ENCODE measurements around the gene ZNF529. TPM values are rescaled to one million over a fixed set of nuclear protein-coding genes. Genes with fewer than 3 reads are reported as not detected.

Gene ZNF529
- total and polyA plus RNA-seq, 10 of the 15 experiments (the other 5 are each of a cell fraction or from before 2014, with no cell fraction given) = 1.8 to 12.5 (median 4.5) TPM

DNA sequence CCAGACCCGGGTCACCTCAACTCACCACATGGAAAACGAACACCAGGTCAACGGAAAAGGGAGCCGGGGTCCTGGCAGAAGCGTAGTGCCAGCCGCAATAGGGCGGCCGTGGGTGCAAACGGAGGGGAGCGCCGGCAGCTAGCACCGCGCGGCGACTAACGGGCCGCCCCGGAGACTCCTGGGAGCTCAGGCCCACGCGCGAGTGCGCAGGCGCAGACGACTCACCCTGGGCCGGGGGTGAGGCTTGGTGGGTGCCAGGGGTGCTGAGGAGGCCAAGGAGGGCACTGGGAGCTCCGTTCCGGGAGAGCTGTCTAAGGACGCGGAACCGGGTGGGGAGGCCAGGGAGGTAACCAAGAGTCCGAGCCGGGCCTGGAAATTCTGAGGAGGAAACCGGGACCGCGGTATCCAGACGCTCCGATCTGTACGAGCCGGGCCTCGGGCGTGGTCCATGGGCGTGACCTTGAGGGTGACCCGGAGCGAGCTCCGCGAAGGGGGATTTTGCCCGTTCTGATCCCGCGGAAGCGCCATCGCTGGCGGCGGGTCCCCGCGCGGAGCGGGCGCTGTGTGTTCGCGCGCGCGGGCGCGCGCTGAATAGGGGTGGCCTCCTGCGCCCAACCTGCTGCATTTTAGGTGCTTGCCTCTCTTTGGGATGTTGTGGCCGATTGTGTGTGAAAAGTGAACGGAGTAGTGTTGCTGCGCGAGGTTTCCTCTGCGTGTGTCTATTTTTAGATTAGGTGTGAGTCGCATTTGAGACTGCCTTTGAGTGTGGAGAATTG is 32.2 kb upstream of the ZNF529 start, which contains the start of gene ZNF382 (continued):
- TF ChIP-seq, protein P1, sequence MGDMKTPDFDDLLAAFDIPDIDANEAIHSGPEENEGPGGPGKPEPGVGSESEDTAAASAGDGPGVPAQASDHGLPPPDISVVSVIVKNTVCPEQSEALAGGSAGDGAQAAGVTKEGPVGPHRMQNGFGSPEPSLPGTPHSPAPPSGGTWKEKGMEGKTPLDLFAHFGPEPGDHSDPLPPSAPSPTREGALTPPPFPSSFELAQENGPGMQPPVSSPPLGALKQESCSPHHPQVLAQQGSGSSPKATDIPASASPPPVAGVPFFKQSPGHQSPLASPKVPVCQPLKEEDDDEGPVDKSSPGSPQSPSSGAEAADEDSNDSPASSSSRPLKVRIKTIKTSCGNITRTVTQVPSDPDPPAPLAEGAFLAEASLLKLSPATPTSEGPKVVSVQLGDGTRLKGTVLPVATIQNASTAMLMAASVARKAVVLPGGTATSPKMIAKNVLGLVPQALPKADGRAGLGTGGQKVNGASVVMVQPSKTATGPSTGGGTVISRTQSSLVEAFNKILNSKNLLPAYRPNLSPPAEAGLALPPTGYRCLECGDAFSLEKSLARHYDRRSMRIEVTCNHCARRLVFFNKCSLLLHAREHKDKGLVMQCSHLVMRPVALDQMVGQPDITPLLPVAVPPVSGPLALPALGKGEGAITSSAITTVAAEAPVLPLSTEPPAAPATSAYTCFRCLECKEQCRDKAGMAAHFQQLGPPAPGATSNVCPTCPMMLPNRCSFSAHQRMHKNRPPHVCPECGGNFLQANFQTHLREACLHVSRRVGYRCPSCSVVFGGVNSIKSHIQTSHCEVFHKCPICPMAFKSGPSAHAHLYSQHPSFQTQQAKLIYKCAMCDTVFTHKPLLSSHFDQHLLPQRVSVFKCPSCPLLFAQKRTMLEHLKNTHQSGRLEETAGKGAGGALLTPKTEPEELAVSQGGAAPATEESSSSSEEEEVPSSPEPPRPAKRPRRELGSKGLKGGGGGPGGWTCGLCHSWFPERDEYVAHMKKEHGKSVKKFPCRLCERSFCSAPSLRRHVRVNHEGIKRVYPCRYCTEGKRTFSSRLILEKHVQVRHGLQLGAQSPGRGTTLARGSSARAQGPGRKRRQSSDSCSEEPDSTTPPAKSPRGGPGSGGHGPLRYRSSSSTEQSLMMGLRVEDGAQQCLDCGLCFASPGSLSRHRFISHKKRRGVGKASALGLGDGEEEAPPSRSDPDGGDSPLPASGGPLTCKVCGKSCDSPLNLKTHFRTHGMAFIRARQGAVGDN (IDR thresholded peaks at IDR 0.05) = peak; percentile 65; the same call in 1 of the 2 replicates
- TF ChIP-seq, protein P2, sequence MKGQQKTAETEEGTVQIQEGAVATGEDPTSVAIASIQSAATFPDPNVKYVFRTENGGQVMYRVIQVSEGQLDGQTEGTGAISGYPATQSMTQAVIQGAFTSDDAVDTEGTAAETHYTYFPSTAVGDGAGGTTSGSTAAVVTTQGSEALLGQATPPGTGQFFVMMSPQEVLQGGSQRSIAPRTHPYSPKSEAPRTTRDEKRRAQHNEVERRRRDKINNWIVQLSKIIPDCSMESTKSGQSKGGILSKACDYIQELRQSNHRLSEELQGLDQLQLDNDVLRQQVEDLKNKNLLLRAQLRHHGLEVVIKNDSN (IDR thresholded peaks at IDR 0.05; ENCODE audit: borderline replicate concordance, extremely low read length, insufficient read depth, low read depth, low read length) = no peak
- no peak for TF ChIP-seq NFXL1 (IDR thresholded peaks at IDR 0.05; ENCODE audit: borderline replicate concordance)
- TF ChIP-seq RBBP5 (conservative IDR thresholded peaks at IDR 0.05) = 0 out of 2 replicates have a peak, but pooled peaks have one; percentile 21
- TF ChIP-seq IRF4 (IDR thresholded peaks at IDR 0.05; ENCODE audit: low read depth, low read length) = no peak
- TF ChIP-seq, protein P3, sequence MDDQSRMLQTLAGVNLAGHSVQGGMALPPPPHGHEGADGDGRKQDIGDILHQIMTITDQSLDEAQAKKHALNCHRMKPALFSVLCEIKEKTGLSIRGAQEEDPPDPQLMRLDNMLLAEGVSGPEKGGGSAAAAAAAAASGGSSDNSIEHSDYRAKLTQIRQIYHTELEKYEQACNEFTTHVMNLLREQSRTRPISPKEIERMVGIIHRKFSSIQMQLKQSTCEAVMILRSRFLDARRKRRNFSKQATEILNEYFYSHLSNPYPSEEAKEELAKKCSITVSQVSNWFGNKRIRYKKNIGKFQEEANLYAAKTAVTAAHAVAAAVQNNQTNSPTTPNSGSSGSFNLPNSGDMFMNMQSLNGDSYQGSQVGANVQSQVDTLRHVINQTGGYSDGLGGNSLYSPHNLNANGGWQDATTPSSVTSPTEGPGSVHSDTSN (IDR thresholded peaks at IDR 0.05; ENCODE audit: insufficient replicate concordance, low read depth, low read length) = no peak

Measured in GM12878 (cell line).